HepG2 (cell line): ENCODE data around the gene VIM. TPM values are rescaled to one million over a fixed set of nuclear protein-coding genes. Genes with fewer than 3 reads are reported as not detected.

Experiments
- polyA plus RNA-seq, 8 experiments: library from polyadenylated mRNA; depleted of rRNA in 3 of 8; stranded (reverse) in 7 of 8; unstranded in 1 of 8; fragments of >200 nt; fragmentation: Illumina TruSeq in 4 of 8; extraction: Trizol in 4 of 8; gene quantifications; 2 replicates each; pipeline versions ENCODE4 v1.2.1 to v1.2.3, GENCODE V29; 2011 to 2016; ENCODE audit warnings: low read depth in 4 of 8, missing spikeins in 1 of 8, mixed read lengths in 1 of 8; ENCODE audit not compliant: insufficient read depth in 1 of 8
- total RNA-seq, 5 experiments: library from RNA; depleted of rRNA; stranded (reverse); fragments of >200 nt; fragmentation: Illumina TruSeq; extraction: Trizol; gene quantifications; 2 replicates each; pipeline ENCODE4 v1.2.3, GENCODE V29; 2016; ENCODE audit warnings: low read depth in 1 of 5

VIM gene
- total and polyA plus RNA-seq, 2 of the 13 experiments (the other 11 are each of a cell fraction or from before 2014, with no cell fraction given), result not detected

Other genes starting within 250 kb of the VIM start
- gene CUBN, start 98.4 kb upstream of the VIM start, total RNA-seq (2016; rRNA removed; fragmentation: Illumina TruSeq; extraction: Trizol), result 0.08 and 0.27 TPM in 2 replicates
- 0.17 and 0.32 TPM in 2 replicates for gene CUBN, start 98.4 kb upstream of the VIM start, polyA plus RNA-seq (2011; rRNA removed)
- gene TRDMT1, start 26.6 kb upstream of the VIM start, total RNA-seq (2016; rRNA removed; fragmentation: Illumina TruSeq; extraction: Trizol), result 3.0 and 6.1 TPM in 2 replicates
- gene TRDMT1, start 26.6 kb upstream of the VIM start, polyA plus RNA-seq (2011; rRNA removed), result 1.3 and 2.0 TPM in 2 replicates
- not detected in 2 replicates for gene ST8SIA6, start 226.4 kb downstream of the VIM start, total RNA-seq (2016; rRNA removed; fragmentation: Illumina TruSeq; extraction: Trizol)
- not detected in 2 replicates for gene ST8SIA6, start 226.4 kb downstream of the VIM start, polyA plus RNA-seq (2011; rRNA removed)